IMR-90 (cell line): ENCODE results near the gene NSUN5. TPM values are rescaled to one million over a fixed set of nuclear protein-coding genes. Genes with fewer than 3 reads are reported as not detected.

Source experiments
- ATAC-seq: fragments of 200-7000 bp; cut with Tn5 transposase; 2 replicates; pipeline ENCODE4 v1.9.1; 2020; ENCODE audit warnings: low read depth, mild to moderate bottlenecking, moderate library complexity
- BruUV-seq: library from RNA; stranded (reverse); fragments of 400-500 nt; replicated peaks from 2 replicates; lab custom pipeline; 2021; lab: Mats Ljungman, UMichigan
- CTCF ChIA-PET: fragments of 300-600 bp; formaldehyde crosslinking; extraction: SDS; loops from one replicate; lab custom pipeline; 2021; ENCODE audit warnings: antibody characterized with exemption; lab: Yijun Ruan, JAX
- POLR2A ChIA-PET: fragments of 300-600 bp; sonication (Branson Sonifier 250); formaldehyde crosslinking; loops from one replicate; lab custom pipeline; 2022; ENCODE audit warnings: antibody characterized with exemption; ENCODE audit not compliant: unreplicated experiment; lab: Charles Lee
- DNase-seq: peaks from one replicate; pipeline ENCODE4 v3.0.0; 2013
- H2AFZ ChIP-seq: replicated peaks from 2 replicates; pipeline ENCODE3; 2013; ENCODE audit warnings: low read length, mild to moderate bottlenecking; ENCODE audit not compliant: poor library complexity
- H2AK5ac ChIP-seq: 2 replicates; pipeline ENCODE4 v1.6.1; 2013; ENCODE audit warnings: low read depth, low read length, inconsistent platforms
- H2AK9ac ChIP-seq: replicated peaks from 2 replicates; pipeline ENCODE3; 2013; ENCODE audit warnings: mild to moderate bottlenecking, low read depth, low read length, moderate library complexity; ENCODE audit not compliant: poor library complexity
- H2BK120ac ChIP-seq: 2 replicates; pipeline ENCODE4 v1.6.1; 2013; ENCODE audit warnings: low read depth, low read length, inconsistent platforms
- H2BK15ac ChIP-seq: 3 replicates; pipeline ENCODE4 v1.6.1; 2013; ENCODE audit warnings: low read depth, low read length, inconsistent platforms
- H2BK20ac ChIP-seq: 2 replicates; pipeline ENCODE4 v1.6.1; 2013; ENCODE audit warnings: low read depth, mild to moderate bottlenecking, inconsistent platforms, low read length, moderate library complexity
- H2BK5ac ChIP-seq: 2 replicates; pipeline ENCODE4 v1.6.1; 2013; ENCODE audit warnings: mild to moderate bottlenecking, low read depth, low read length, inconsistent platforms; ENCODE audit not compliant: poor library complexity, severe bottlenecking
- H3K14ac ChIP-seq: replicated peaks from 2 replicates; pipeline ENCODE4 v1.6.1; 2013; ENCODE audit warnings: low read depth, low read length, inconsistent platforms
- H3K18ac ChIP-seq: 2 replicates; pipeline ENCODE4 v1.6.1; 2013; ENCODE audit warnings: low read depth, low read length, control low read depth
- H3K23ac ChIP-seq: 2 replicates; pipeline ENCODE4 v1.6.1; 2013; ENCODE audit warnings: low read depth, low read length, inconsistent platforms
- H3K27ac ChIP-seq: 2 replicates; pipeline ENCODE4 v1.5.1; 2013; ENCODE audit warnings: mild to moderate bottlenecking, control low read depth, low read length; ENCODE audit not compliant: insufficient read depth
- H3K27me3 ChIP-seq: 2 replicates; pipeline ENCODE4 v1.6.1; 2013; ENCODE audit warnings: low read length; ENCODE audit not compliant: control insufficient read depth, insufficient read depth
- H3K36me3 ChIP-seq: 2 replicates; pipeline ENCODE4 v1.6.1; 2013; ENCODE audit warnings: low read length, mixed read lengths; ENCODE audit not compliant: control insufficient read depth, insufficient read depth
- H3K4ac ChIP-seq: 2 replicates; pipeline ENCODE4 v1.6.1; 2013; ENCODE audit warnings: low read depth, low read length, inconsistent platforms
- H3K4me1 ChIP-seq: 2 replicates; pipeline ENCODE4 v1.6.1; 2013; ENCODE audit warnings: low read length, mixed read lengths; ENCODE audit not compliant: control insufficient read depth, insufficient read depth
- H3K4me2 ChIP-seq: 2 replicates; pipeline ENCODE4 v1.6.1; 2013; ENCODE audit warnings: low read depth, mild to moderate bottlenecking, control low read depth, low read length, moderate library complexity
- H3K4me3 ChIP-seq: 2 replicates; pipeline ENCODE4 v1.5.1; 2013; ENCODE audit warnings: low read depth, mild to moderate bottlenecking, control low read depth, low read length, moderate library complexity; ENCODE audit not compliant: insufficient read depth
- H3K56ac ChIP-seq: 2 replicates; pipeline ENCODE4 v1.6.1; 2013; ENCODE audit warnings: low read length, inconsistent platforms; ENCODE audit not compliant: insufficient read depth; ENCODE audit errors: extremely low read depth
- H3K79me1 ChIP-seq, 2 experiments: 2 replicates each; pipeline ENCODE4 v1.6.1; 2013; ENCODE audit warnings: low read length in 2 of 2, inconsistent platforms in 1 of 2, low read depth in 1 of 2
- H3K9ac ChIP-seq: 2 replicates; pipeline ENCODE4 v1.6.1; 2013; ENCODE audit warnings: low read depth, low read length, control low read depth
- H3K9me1 ChIP-seq: 2 replicates; pipeline ENCODE4 v1.6.1; 2013; ENCODE audit warnings: low read length, inconsistent platforms; ENCODE audit not compliant: insufficient read depth
- H3K9me3 ChIP-seq: 2 replicates; pipeline ENCODE4 v1.6.1; 2013; ENCODE audit warnings: low read length; ENCODE audit not compliant: control insufficient read depth, insufficient read depth
- H4K20me1 ChIP-seq: 2 replicates; pipeline ENCODE4 v1.6.1; 2013; ENCODE audit warnings: low read length, inconsistent platforms; ENCODE audit not compliant: insufficient read depth
- H4K5ac ChIP-seq: 2 replicates; pipeline ENCODE4 v1.6.1; 2013; ENCODE audit warnings: mild to moderate bottlenecking, low read depth, low read length, control low read depth
- H4K8ac ChIP-seq, 2 experiments: 2 replicates each; pipeline ENCODE4 v1.6.1; 2013; ENCODE audit warnings: low read depth in 2 of 2, low read length in 2 of 2, control low read depth in 1 of 2, inconsistent platforms in 1 of 2
- H4K91ac ChIP-seq: 2 replicates; pipeline ENCODE4 v1.6.1; 2013; ENCODE audit warnings: low read depth, low read length, inconsistent platforms; ENCODE audit not compliant: insufficient read depth
- BHLHE40 ChIP-seq: fragments of 150-350 bp; IDR thresholded peaks from 2 replicates; pipeline ENCODE4 v1.6.1; 2016; ENCODE audit warnings: mild to moderate bottlenecking, low read depth, low read length
- CEBPB ChIP-seq: IDR thresholded peaks from 2 replicates; pipeline ENCODE4 v1.6.1; 2012; ENCODE audit warnings: low read depth, low read length, improper control_type of control experiment
- SMC3 ChIP-seq: fragments of 150-350 bp; IDR thresholded peaks from 2 replicates; pipeline ENCODE4 v1.6.1; 2016; ENCODE audit warnings: low read depth, mild to moderate bottlenecking, antibody characterized with exemption, low read length, moderate library complexity
- WGBS, 2 experiments: methylation state at CpG; one replicate each; pipeline versions ENCODE4 v1.1.5 to v1.1.7; 2013; ENCODE audit warnings: missing lambda C conversion rate in 2 of 2; ENCODE audit not compliant: insufficient read length in 1 of 2; ENCODE audit errors: extremely low coverage in 2 of 2; 5-methylcytosine and 5-hydroxymethylcytosine counted together
- dilution Hi-C: fragments of 300-500 bp; cut with HindIII; formaldehyde crosslinking; loops from one replicate; pipeline ENCODE4 v1.14.3; 2018; ENCODE audit warnings: low sequenced_read_pairs; ENCODE audit not compliant: unreplicated experiment
- in situ Hi-C: fragments of 300-500 bp; cut with MboI; formaldehyde crosslinking; loops from 3 replicates; pipeline ENCODE4 v1.14.3; 2019; ENCODE audit warnings: low sequenced_read_pairs, inconsistent platforms, mixed read lengths
- intact Hi-C: fragments of 100-400 bp; cut with micrococcal nuclease; formaldehyde crosslinking; loops from 2 replicates; pipeline ENCODE4 v1.10.0; 2022
- polyA plus RNA-seq, 3 experiments: library from polyadenylated mRNA; depleted of rRNA; stranded (reverse); fragments of >200 nt; gene quantifications; 2 replicates each; pipeline ENCODE4 v1.2.3, GENCODE V29; 2012; ENCODE audit warnings: low replicate concordance in 1 of 3
- total RNA-seq: library from RNA; depleted of rRNA; stranded (reverse); fragments of >200 nt; gene quantifications from 2 replicates; pipeline ENCODE4 v1.2.3, GENCODE V29; 2012

NSUN5 gene
- total and polyA plus RNA-seq, 2 of the 4 experiments (the other 2 are of a cell fraction): 10.0 to 17.7 TPM

GRCh38 chr7:73343671-73344380 is 35.2 kb upstream of the NSUN5 start:
- peaks cover 5% of the 10 kb centered on the region for H3K4me1 ChIP-seq
- no peak overlapping the region for H2BK20ac ChIP-seq
- H3K4me3 ChIP-seq: no peak overlapping the region
- H3K23ac ChIP-seq: no peak overlapping the region
- H4K20me1 ChIP-seq: no peaks in the 10 kb centered on the region
- no peak overlapping the region for H4K91ac ChIP-seq
- ChIA-PET CTCF (interaction anchor here (1.5 to 1.6 kb wide), 2 partner anchors 9 to 10 kb away, joined by 3 to 7 read pairs; no protein-coding TSS in a partner anchor), POLR2A (no interaction called here)
- H3K56ac ChIP-seq: no peak overlapping the region
- no peak overlapping the region for H2AFZ ChIP-seq
- H3K4ac ChIP-seq: no peak overlapping the region
- H3K27ac ChIP-seq: no peak overlapping the region
- no peak overlapping the region for H4K5ac ChIP-seq
- H3K18ac ChIP-seq: no peak overlapping the region
- H3K27me3 ChIP-seq: peaks cover 13% of the 10 kb centered on the region
- H3K9me1 ChIP-seq: 0 out of 2 replicates have a peak, but pooled peaks cover 3% of the 10 kb centered on the region
- no peak for ATAC-seq
- 82% methylated on average over 4 of the region's 7 CpGs; no CpG with 5 or more reads in 1 of the 2 experiments for WGBS, 2 experiments
- H3K79me1 ChIP-seq: no peaks in the 10 kb centered on the region
- H2AK5ac ChIP-seq: no peak overlapping the region
- no peak overlapping the region for H2BK120ac ChIP-seq
- no peak overlapping the region for H4K8ac ChIP-seq
- dilution Hi-C loops: no loop called here
- H2BK15ac ChIP-seq: no peak overlapping the region
- no peak overlapping the region for H2AK9ac ChIP-seq
- no peaks in the 10 kb centered on the region for H3K36me3 ChIP-seq
- no peak overlapping the region for H3K9ac ChIP-seq
- H3K14ac ChIP-seq: no peak overlapping the region
- no peak for DNase-seq
- no peaks in the 10 kb centered on the region for H3K9me3 ChIP-seq
- BruUV-seq: no TSS peak
- H3K4me2 ChIP-seq: no peak overlapping the region
- TF ChIP-seq BHLHE40: no peak
- TF ChIP-seq CEBPB: no peak
- TF ChIP-seq SMC3: no peak
- intact Hi-C loops: no loop called here
- no peak overlapping the region for H2BK5ac ChIP-seq
- in situ Hi-C loops: loop anchor here (5.0 kb wide), 1 partner anchor 93 kb away; no protein-coding TSS in a partner anchor
